GM19452 (cell line): ENCODE data around the gene ERP29.
"Not testable (repeated sequence)": the region's sequence is repeated elsewhere in the genome, so short reads cannot be mapped to it uniquely, and the experiment has no call there.

ENCODE experiments used
- ATAC-seq: cut with Tn5 transposase; IDR thresholded peaks from one replicate; pipeline ENCODE4 v1.9.1; 2021; ENCODE audit not compliant: unreplicated experiment

ERP29 gene

GRCh38 chr12:112012775-112013600 lies at the start of gene ERP29, which contains the start of gene TMEM116:
Gene ERP29, plus strand, starts transcription at chr12:112013426. Its CDS starts 40 bp downstream, at chr12:112013466.
Gene TMEM116, minus strand, starts transcription at chr12:112013165. Its CDS starts 7,895 bp downstream, at chr12:112005270.
- ATAC-seq: peak; percentile 67

GRCh38 chr12:111964935-111965334 lies 48.3 kb upstream of the ERP29 start:
- no peak for ATAC-seq

GRCh38 chr12:111971800-111972199 lies 41.4 kb upstream of the ERP29 start:
- no peak for ATAC-seq

- ATAC-seq: no peak
Observed at GRCh38 chr12:111975161-111975931, 37.9 kb upstream of the ERP29 start.

GRCh38 chr12:111976291-111976690 lies 36.9 kb upstream of the ERP29 start:
- no peak for ATAC-seq

- no peak for ATAC-seq
Observed at GRCh38 chr12:111976860-111977259, 36.4 kb upstream of the ERP29 start.

GRCh38 chr12:111978545-111978944 lies 34.7 kb upstream of the ERP29 start:
- ATAC-seq: no peak

GRCh38 chr12:111980598-111980997 lies 32.6 kb upstream of the ERP29 start:
- no peak for ATAC-seq

GRCh38 chr12:111981987-111982386 lies 31.2 kb upstream of the ERP29 start:
- ATAC-seq: no peak

GRCh38 chr12:111984820-111985219 lies 28.4 kb upstream of the ERP29 start:
- ATAC-seq: no peak

GRCh38 chr12:111991535-111991934 lies 21.7 kb upstream of the ERP29 start:
- no peak for ATAC-seq

- ATAC-seq: no peak
Observed at GRCh38 chr12:111991946-111992345, 21.3 kb upstream of the ERP29 start.

- ATAC-seq: no peak
Observed at GRCh38 chr12:111992464-111992863, 20.8 kb upstream of the ERP29 start.

- ATAC-seq: no peak
Observed at GRCh38 chr12:111993292-111994150, 19.7 kb upstream of the ERP29 start.

GRCh38 chr12:111994211-111995111 lies 18.8 kb upstream of the ERP29 start:
- ATAC-seq: not testable (repeated sequence)

GRCh38 chr12:111995782-111996480 lies 17.3 kb upstream of the ERP29 start:
- no peak for ATAC-seq

GRCh38 chr12:111997300-111997699 lies 15.9 kb upstream of the ERP29 start:
- ATAC-seq: no peak

- ATAC-seq: no peak
Observed at GRCh38 chr12:111998015-111998414, 15.2 kb upstream of the ERP29 start.

- not testable (repeated sequence) for ATAC-seq
Observed at GRCh38 chr12:111999129-111999528, 14.1 kb upstream of the ERP29 start.
